Measurements from ENCODE around the gene MLH1. TPM values are rescaled to one million over a fixed set of nuclear protein-coding genes. Genes with fewer than 3 reads are reported as not detected.
"Not testable (repeated sequence)": the region's sequence is repeated elsewhere in the genome, so short reads cannot be mapped to it uniquely, and the experiment has no call there.

Gene MLH1
- total RNA-seq, 1 experiment from 2014 or later = 74.1 TPM

GRCh38 chr3:37032961-37033360, 39.6 kb downstream of the MLH1 start:
- DNase-seq (ENCODE audit: low read depth) = no peak

DNA sequence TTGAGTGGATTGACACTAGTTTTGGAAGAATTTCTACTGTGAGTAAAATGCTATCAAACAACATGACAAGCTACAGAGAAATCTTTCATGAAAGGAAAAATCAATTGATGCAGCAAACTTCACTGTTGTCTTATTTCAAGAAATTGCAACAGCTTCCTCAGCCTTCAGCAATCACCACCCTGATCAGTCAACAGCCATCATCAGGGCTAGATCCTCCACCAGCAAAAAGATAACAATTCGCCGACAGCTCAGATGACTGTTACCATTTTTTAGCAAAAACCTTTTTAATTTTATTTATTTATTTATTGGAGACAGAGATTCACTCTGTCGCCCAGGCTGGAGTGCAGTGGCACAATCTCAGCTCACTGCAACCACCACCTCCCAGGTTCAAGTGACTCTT, 44.0 kb downstream of the MLH1 start:
- DNase-seq (ENCODE audit: low read depth) = no peak

DNA sequence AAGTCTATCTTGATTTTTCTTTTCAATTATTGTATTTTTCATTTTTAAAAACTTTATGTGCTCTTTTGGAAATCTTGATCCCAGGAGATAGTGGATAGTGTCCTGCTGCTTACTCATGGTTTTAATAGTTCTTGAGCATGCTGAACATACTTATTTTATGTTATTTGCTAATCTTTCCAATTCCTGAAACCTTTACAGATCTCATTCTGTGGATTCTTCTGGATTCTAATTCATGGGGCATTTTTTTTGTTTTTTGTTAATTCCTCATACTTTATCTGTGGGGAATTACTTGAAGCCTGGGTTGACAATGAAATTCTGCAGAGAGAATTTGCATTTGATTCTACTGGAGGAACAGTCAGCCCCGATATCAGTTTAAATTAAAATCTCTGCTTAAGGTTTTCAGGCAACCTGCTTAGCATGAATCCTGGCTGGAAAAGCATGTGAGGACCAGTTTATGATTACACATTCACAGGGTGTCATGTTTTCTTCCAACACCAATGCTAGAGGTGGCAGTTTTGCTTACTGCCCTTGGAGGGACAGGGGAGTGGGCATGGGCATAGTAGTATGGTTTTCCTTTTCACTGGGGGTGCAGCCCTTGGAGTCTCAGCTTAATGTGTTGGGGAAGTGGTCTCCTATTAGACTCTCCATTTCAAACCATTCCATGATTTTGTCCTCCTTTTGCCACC, 46.0 kb downstream of the MLH1 start:
- no peak for DNase-seq (ENCODE audit: low read depth)

DNA sequence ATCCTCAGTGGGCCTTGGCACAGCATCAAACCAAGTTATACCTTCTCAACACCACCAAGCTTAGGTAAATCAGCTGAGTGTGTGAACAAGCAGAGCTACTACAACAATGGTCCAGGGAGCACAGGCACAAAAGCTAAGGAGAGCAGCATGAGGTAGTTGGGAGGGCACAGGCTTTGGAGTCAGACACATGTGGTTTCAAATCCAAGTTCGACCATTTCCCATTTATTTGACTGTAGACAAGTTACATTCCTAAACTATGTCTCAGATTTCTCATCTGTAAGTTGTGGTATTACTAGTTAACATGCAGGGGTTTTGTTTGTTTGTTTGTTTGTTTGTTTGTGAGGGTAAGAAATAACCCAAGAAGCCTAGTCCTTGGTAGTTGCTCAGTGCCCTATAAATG, 46.9 kb downstream of the MLH1 start:
- peak; percentile 7 for DNase-seq (ENCODE audit: low read depth)

DNA sequence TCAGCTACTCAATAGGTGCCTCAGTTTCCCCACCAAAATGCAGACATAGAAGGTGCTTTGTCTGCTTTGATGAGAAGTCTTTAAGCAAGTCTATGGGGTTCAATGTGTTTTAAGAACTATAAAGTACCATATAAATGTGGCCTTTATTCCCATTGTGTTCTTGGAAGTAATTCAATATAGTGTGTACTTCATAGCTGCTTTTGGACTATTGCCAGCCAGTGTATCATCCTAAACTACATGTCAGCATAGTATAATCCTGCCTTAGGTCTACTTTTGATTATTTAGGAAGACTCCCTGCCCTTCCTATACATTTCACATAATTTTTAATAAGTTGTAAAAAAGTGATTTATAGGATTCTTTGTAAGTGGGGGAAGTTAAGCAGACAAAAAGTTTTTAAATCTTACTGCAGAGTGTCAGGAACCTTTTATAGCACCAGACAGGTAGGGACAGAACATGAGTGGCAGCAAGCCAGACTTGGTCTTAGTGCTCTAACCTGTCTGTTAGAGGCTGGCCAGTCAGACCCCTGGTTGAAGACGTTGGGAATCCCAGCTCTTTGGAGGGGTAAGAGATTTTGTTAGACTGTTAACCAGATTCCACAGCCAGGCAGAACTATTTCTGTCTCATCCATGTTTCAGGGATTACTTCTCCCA, 48.4 kb downstream of the MLH1 start:
- DNase-seq (ENCODE audit: low read depth) = no peak

DNA sequence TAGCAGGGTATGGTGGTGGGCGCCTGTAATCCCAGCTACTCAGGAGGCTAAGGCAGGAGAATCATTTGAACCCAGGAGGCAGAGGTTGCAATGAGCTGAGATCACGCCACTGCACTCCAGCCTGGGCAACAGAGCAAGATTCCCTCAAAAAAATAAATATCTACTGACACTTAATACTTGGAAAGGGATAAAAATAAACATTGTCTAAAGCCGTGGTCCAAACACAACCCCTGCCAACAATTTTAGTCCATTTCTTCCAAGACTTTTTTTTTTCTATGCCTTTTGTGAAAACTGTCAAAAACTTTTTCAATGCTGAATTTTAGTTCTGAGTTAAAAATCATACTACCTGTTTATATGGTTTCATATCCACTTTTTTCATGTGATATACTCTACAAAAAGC, 49.4 kb downstream of the MLH1 start:
- DNase-seq (ENCODE audit: low read depth) = not testable (repeated sequence)

DNA sequence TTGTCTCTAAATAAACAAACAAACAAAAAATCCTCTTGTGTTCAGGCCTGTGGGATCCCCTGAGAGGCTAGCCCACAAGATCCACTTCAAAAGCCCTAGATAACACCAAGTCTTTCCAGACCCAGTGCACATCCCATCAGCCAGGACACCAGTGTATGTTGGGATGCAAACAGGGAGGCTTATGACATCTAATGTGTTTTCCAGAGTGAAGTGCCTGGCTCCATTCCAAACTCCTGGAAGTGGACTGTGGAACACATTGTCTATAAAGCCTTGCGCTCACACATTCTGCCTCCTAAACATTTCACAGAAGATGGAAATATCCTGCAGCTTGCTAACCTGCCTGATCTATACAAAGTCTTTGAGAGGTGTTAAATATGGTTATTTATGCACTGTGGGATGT, 57.0 kb downstream of the MLH1 start:
- DNase-seq (ENCODE audit: low read depth) = no peak

- DNase-seq (ENCODE audit: low read depth) = no peak
These were observed 59.5 kb downstream of the MLH1 start for GRCh38 chr3:37052860-37053259.

DNA sequence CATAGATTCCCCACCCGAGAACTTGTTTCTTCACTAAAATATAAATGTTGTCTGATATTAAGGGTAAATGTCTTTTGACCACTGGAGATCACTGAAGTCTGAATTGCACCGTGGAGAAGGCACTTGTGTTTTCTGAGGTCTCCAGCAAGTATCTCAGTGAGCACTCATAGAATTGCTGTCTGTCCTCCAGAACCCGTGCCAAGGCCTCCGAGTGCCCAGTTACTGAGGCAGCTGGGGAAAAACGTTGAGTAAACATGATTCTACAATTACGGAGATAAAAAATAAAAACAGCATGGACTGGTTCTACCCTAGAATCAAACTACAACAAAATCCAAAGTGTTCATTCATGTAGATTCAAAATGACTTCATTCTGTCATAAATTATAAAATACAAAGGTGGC, 60.0 kb downstream of the MLH1 start:
- DNase-seq (ENCODE audit: low read depth) = no peak

- peak; percentile 15 for DNase-seq (ENCODE audit: low read depth)
These were observed 60.4 kb downstream of the MLH1 start for GRCh38 chr3:37053753-37054152.

- DNase-seq (ENCODE audit: low read depth) = peak; percentile 82
These were observed 61.1 kb downstream of the MLH1 start for GRCh38 chr3:37054370-37054769.

DNA sequence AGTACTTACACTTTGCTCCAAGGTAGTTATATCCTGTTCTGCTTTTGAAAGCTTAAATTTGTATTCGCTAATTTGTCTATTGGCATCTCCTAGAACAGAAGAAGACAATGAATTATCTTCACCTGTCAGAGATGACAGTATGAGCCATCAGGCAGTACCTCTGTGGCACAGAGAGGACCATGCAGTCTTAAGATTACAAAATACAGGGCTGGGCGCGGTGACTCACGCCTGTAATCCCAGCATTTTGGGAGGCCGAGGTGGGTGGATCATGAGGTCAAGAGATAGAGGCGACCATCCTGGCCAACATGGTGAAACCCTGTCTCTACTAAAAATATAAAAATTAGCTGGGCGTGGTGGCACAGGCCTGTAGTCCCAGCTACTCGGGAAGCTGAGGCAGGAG, 61.8 kb downstream of the MLH1 start:
- peak; percentile 29 for DNase-seq (ENCODE audit: low read depth)

DNA sequence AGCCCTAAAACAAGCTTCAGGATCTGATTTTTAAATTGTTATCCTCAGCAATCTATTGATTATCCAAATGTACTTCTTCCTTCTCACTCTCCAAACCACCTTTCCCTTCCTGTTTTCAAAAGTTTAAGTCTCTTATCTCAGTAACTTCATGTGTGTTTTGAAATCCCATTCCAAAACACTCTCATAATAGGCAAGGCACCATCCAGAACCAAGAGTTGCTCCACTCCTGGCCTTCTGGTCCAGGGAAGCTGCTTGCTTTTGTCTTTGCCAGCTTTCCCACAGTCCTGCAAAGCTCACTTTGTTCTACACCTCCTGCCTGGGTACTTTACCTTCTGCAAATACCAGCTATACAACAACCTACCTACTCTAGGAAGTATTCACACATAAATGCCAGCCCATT, 63.5 kb downstream of the MLH1 start:
- DNase-seq (ENCODE audit: low read depth) = no peak

- DNase-seq (ENCODE audit: low read depth) = no peak
These were observed 64.8 kb downstream of the MLH1 start for GRCh38 chr3:37058117-37058516.

- DNase-seq (ENCODE audit: low read depth) = no peak
These were observed 71.4 kb downstream of the MLH1 start for GRCh38 chr3:37064747-37065146.

DNA sequence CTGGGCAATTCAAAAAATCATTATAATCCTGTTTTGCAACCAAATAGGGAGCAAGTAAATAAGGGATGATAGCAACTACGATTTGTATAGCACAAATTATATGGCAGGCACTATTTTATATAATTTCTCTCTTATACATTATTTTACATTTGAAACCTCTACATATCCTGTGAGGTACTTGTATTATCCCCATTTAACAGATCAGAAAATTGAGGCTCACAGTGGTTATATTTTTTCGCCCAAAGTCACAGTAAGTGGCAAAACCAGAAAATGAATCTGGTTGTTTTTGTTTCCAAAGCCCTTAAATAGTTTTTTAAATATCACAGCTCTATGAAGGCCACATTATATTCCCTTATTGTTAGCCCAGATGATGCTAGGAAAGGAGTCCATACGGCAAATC, 74.3 kb downstream of the MLH1 start:
- DNase-seq (ENCODE audit: low read depth) = no peak

DNA sequence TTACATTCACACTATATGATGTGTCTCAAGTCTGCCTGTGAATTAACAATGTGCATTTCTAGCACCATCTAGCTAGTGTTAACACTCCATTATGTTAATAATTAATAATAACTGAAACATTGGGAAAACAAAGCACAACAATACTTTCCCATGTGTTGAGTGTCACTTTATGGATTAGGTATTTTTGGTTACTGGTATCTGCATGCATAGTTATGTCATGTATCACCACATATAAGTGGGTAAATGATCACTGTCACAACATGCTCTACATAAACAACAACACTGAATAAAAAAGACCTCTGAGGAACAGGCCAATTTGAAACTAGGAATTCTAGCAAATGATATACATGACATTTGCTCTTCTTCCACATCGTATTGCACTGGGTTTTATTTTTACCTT, 74.7 kb downstream of the MLH1 start:
- DNase-seq (ENCODE audit: low read depth) = no peak

GRCh38 chr3:37071921-37072320, 78.6 kb downstream of the MLH1 start:
- DNase-seq (ENCODE audit: low read depth) = no peak

DNA sequence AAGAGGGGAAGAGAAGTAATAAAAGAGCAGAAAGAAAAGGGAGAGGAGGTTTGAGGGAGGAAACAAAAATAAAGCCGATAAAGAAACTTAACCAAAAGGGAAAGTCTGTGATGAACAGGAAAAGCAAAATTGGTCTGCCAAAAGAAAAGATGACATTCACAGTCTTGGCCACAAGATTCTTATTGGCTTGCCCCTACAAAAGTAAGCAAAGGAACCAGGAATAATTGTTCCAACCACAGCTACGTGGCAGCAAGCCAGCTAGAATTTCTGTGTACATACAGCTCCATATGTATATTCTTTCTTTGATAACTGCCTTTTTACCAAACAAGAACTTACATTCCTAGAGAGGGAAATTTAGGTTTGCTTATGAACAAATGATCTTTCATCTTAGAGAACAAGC, 79.6 kb downstream of the MLH1 start:
- DNase-seq (ENCODE audit: low read depth) = peak; percentile 88

DNA sequence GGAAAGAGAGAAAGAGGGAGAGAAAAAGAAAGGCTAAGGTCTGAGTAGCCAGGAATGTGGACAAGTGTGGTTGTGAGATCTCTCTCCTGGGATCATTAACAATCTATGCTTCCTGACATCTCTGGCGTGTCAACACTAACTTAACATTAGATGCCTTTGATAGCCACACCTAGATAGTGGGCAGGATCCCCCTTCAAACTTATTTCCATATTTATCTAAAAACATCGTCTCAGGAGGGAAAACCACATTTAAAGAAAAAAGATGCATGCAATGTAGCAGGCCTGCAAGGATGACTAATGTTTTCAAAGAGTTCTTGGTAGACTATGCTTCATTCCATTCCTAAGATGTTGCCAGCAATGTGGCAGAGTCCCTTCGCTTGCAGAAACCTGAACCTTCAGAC, 80.9 kb downstream of the MLH1 start:
- peak; percentile 80 for DNase-seq (ENCODE audit: low read depth)

DNA sequence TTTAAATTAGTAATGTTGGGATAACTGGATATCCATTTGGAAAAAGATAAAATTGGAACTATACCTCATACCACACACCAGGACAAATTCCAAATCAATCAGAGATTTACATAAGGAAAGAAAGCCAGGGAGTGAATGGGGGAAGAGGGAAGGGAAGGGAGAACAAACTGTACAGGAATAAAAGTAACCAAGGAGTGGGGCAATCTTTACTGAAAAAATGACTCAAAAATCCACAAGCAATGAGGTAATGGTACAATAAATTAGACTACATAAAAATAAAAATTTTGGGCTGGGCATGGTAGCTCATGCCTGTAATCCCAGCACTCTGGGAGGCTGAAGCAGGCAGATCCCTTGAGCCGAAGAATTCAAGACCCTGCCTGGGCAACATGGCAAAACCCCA, 82.6 kb downstream of the MLH1 start:
- no peak for DNase-seq (ENCODE audit: low read depth)

- DNase-seq (ENCODE audit: low read depth) = no peak
These were observed 89.0 kb downstream of the MLH1 start for GRCh38 chr3:37082317-37082716.

GRCh38 chr3:37086918-37087317, 93.6 kb downstream of the MLH1 start:
- no peak for DNase-seq (ENCODE audit: low read depth)

- no peak for DNase-seq (ENCODE audit: low read depth)
These were observed 94.6 kb downstream of the MLH1 start for GRCh38 chr3:37087870-37088269.

Measured in RPMI7951 (cell line).